Measurements from ENCODE around the gene KRTAP2-2.

DNA sequence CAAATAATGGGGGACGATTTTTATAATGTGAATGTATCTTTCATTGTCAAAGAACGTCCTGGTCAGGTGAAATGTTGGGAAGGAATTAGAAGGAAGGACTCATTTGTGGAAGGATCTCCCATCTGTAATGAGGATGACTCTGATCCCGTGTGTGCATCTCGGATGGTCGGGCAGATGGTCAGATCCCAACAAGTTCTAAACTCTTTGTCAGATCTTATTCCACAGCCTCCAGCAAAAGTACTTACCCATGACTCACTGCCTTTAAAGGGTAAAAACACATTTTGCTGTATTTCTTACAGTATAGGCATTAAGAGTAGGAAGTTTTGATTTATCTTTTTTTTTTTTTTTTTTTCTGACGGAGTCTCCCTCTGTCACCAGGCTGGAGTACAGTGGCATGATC, 43.5 kb upstream of the KRTAP2-2 start:
- no peak for TF ChIP-seq PML (IDR thresholded peaks at IDR 0.05; ENCODE audit: low read length)
- TF ChIP-seq, protein P1, sequence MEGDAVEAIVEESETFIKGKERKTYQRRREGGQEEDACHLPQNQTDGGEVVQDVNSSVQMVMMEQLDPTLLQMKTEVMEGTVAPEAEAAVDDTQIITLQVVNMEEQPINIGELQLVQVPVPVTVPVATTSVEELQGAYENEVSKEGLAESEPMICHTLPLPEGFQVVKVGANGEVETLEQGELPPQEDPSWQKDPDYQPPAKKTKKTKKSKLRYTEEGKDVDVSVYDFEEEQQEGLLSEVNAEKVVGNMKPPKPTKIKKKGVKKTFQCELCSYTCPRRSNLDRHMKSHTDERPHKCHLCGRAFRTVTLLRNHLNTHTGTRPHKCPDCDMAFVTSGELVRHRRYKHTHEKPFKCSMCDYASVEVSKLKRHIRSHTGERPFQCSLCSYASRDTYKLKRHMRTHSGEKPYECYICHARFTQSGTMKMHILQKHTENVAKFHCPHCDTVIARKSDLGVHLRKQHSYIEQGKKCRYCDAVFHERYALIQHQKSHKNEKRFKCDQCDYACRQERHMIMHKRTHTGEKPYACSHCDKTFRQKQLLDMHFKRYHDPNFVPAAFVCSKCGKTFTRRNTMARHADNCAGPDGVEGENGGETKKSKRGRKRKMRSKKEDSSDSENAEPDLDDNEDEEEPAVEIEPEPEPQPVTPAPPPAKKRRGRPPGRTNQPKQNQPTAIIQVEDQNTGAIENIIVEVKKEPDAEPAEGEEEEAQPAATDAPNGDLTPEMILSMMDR (IDR thresholded peaks at IDR 0.05 in 2 of 3, conservative IDR thresholded peaks at IDR 0.05 in 1 of 3; ENCODE audit: control insufficient read depth in 2 of 3, extremely low read depth in 1 of 3, insufficient read depth in 1 of 3, low read depth in 3 of 3, low read length in 3 of 3): no peak
- no peak for TF ChIP-seq EZH2 (IDR thresholded peaks at IDR 0.05; ENCODE audit: borderline replicate concordance, control insufficient read depth, low read depth, low read length)
- no peak for TF ChIP-seq CREB1 (IDR thresholded peaks at IDR 0.05; ENCODE audit: low read depth)
- no peak for TF ChIP-seq POLR2A (IDR thresholded peaks at IDR 0.05; ENCODE audit: low read depth, low read length)
- no peak for TF ChIP-seq HDAC2 (IDR thresholded peaks at IDR 0.05)
- TF ChIP-seq ZSCAN29 (IDR thresholded peaks at IDR 0.05): no peak
- no peak for TF ChIP-seq CBFB (IDR thresholded peaks at IDR 0.05; ENCODE audit: low read depth)
- TF ChIP-seq, protein P2, sequence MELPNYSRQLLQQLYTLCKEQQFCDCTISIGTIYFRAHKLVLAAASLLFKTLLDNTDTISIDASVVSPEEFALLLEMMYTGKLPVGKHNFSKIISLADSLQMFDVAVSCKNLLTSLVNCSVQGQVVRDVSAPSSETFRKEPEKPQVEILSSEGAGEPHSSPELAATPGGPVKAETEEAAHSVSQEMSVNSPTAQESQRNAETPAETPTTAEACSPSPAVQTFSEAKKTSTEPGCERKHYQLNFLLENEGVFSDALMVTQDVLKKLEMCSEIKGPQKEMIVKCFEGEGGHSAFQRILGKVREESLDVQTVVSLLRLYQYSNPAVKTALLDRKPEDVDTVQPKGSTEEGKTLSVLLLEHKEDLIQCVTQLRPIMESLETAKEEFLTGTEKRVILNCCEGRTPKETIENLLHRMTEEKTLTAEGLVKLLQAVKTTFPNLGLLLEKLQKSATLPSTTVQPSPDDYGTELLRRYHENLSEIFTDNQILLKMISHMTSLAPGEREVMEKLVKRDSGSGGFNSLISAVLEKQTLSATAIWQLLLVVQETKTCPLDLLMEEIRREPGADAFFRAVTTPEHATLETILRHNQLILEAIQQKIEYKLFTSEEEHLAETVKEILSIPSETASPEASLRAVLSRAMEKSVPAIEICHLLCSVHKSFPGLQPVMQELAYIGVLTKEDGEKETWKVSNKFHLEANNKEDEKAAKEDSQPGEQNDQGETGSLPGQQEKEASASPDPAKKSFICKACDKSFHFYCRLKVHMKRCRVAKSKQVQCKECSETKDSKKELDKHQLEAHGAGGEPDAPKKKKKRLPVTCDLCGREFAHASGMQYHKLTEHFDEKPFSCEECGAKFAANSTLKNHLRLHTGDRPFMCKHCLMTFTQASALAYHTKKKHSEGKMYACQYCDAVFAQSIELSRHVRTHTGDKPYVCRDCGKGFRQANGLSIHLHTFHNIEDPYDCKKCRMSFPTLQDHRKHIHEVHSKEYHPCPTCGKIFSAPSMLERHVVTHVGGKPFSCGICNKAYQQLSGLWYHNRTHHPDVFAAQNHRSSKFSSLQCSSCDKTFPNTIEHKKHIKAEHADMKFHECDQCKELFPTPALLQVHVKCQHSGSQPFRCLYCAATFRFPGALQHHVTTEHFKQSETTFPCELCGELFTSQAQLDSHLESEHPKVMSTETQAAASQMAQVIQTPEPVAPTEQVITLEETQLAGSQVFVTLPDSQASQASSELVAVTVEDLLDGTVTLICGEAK (IDR thresholded peaks at IDR 0.05; ENCODE audit: borderline replicate concordance): no peak
- TF ChIP-seq TAF1 (IDR thresholded peaks at IDR 0.05; ENCODE audit: borderline replicate concordance, low read depth, low read length): no peak
- no peak for TF ChIP-seq EP300 (IDR thresholded peaks at IDR 0.05; ENCODE audit: borderline replicate concordance in 1 of 2, control insufficient read depth in 1 of 2, low read depth in 2 of 2, low read length in 2 of 2)
- no peak for TF ChIP-seq IRF4 (IDR thresholded peaks at IDR 0.05; ENCODE audit: low read depth, low read length)
- TF ChIP-seq ZZZ3 (IDR thresholded peaks at IDR 0.05; ENCODE audit: control insufficient read depth, insufficient read length, low read depth): no peak

All from GM12878 (cell line).